ENCODE data around the gene MED9.

- TF ChIP-seq CTCF (conservative IDR thresholded peaks at IDR 0.05; ENCODE audit: low read depth, low read length) (no peak), POLR2A (IDR thresholded peaks at IDR 0.05; ENCODE audit: low read depth, low read length) (no peak), RCOR1 (IDR thresholded peaks at IDR 0.05; ENCODE audit: insufficient replicate concordance, low read length) (no peak), USF2 (IDR thresholded peaks at IDR 0.05; ENCODE audit: low read depth, low read length) (no peak), RAD21 (IDR thresholded peaks at IDR 0.05; ENCODE audit: low read length) (no peak)
These were observed 37.7 kb downstream of the MED9 start for GRCh38 chr17:17514361-17514992.
